Retinal pigment epithelial cell (primary cell): Measurements from ENCODE around the gene PPA1.
A peak's percentile ranks its signal among the peaks of the same experiment; 100 is the strongest.

ENCODE experiments used
- DNase-seq: peaks from one replicate; pipeline ENCODE4 v3.0.0-alpha.2; 2010; ENCODE audit warnings: low read depth
- H3K4me3 ChIP-seq: 2 replicates; pipeline ENCODE4 v1.5.1; 2011; ENCODE audit warnings: mild to moderate bottlenecking, low read length, control low read depth, moderate library complexity
- TF ChIP-seq, protein P1 (sequence below): conservative IDR thresholded peaks from 2 replicates; pipeline ENCODE4 v1.5.1; 2011; ENCODE audit warnings: low read depth, low read length, control low read depth, inconsistent platforms

Gene PPA1

GRCh38 chr10:70233109-70233938 is at the start of gene PPA1:
Gene PPA1 (minus strand): TSS chr10:70233429. CDS start chr10:70233327, 102 bp downstream.
- H3K4me3 ChIP-seq, result peak within 1 kb of the TSS; percentile 88
- TF ChIP-seq, protein P1, sequence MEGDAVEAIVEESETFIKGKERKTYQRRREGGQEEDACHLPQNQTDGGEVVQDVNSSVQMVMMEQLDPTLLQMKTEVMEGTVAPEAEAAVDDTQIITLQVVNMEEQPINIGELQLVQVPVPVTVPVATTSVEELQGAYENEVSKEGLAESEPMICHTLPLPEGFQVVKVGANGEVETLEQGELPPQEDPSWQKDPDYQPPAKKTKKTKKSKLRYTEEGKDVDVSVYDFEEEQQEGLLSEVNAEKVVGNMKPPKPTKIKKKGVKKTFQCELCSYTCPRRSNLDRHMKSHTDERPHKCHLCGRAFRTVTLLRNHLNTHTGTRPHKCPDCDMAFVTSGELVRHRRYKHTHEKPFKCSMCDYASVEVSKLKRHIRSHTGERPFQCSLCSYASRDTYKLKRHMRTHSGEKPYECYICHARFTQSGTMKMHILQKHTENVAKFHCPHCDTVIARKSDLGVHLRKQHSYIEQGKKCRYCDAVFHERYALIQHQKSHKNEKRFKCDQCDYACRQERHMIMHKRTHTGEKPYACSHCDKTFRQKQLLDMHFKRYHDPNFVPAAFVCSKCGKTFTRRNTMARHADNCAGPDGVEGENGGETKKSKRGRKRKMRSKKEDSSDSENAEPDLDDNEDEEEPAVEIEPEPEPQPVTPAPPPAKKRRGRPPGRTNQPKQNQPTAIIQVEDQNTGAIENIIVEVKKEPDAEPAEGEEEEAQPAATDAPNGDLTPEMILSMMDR, result peak; percentile 29
- peak; percentile 75 for DNase-seq

DNA sequence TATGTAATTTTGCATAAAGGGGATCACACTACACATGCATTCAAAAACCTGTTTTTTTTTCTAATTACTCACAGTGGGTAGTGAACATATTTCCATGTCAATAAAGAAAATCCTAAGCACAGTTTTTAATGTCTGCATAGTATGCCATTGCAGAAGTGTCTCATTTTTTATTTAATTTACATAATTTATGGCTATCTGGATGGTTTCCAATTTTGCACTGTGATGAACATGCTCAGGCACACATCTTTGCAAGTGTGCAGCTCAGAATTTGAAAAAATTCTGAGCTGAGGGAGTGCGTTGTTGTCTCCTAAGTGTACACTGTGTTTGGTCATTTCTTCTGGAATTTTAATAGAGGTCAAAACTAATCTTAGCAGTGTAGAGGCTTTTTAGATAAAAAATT is 48.4 kb upstream of the PPA1 start:
- TF ChIP-seq, protein P1, result no peak
- no peak overlapping the region for H3K4me3 ChIP-seq
- no peak for DNase-seq

DNA sequence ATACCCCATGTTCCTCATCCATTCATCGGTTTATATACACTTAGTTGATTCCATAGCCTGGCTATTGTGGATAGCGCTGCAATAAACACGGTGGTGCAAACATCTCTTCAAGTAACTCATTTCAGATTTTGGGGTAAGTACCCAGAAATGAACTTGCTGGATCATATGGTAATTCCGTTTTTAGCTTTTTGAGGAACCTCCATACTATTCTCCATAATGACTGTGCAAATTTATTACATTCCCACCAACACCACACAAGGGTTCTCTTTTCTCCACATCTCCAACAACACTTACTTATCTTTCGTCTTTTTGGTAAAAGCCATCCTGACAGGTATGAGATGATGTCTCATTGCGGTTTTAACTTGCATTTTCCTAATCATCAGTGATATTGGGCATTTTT is 46.9 kb upstream of the PPA1 start:
- no peak for DNase-seq
- H3K4me3 ChIP-seq, result no peak overlapping the region
- TF ChIP-seq, protein P1, result no peak

DNA sequence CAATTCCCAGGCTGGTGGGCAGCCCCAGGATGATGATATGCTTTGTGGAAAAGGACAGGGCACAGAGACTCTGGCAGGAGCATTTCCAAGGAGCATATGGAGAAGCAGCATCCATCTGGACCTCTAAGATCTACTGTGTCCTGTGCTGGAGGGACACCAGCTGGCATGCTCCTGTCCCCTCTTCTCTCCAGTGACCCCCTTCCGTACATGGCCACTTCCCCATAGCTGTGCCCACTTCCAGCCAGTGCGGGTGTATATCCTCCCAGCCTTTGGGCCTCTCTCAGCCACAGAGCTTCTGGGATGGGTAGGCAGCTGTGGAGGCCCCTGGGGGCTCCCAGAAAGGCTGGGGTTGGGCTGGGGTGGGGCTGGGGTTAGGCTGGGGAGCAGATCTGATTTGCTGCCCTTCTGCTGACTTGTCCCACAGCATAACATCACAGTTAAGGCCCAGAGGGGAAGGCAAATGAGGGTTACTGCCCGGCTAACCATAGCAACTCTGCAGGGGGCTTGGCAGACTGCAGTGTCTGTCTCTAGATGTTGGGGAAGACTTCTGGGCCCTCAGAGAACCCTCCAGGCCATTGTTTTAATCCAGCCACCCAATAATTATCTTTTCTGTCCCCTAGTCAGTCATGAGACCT is 44.3 kb upstream of the PPA1 start:
- TF ChIP-seq, protein P1, result no peak

DNA sequence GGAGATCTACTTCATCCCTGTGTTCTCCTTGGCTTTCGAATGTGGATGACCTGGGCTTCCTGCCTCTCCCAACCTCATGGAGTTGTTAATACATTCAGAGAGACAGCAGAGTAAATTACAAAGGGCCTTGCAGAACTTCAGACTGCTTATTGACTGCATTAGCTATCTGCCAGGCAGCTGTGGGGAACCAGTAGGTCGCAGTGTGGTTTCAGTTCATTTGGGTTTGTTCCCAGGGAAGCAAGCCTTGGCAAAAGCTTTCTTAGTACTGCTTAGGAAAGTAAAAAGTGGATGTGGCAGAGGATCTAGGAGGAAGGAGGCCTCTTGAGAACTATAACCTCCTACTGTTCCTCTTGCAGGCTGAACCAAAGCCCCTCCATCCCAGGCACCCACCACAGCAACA is 41.4 kb upstream of the PPA1 start:
- TF ChIP-seq, protein P1, result no peak
- no peak for DNase-seq
- H3K4me3 ChIP-seq, result no peak overlapping the region

More for the DNA sequence above, 44.3 kb upstream of the PPA1 start:
- H3K4me3 ChIP-seq, result no peak overlapping the region
- DNase-seq, result no peak

DNA sequence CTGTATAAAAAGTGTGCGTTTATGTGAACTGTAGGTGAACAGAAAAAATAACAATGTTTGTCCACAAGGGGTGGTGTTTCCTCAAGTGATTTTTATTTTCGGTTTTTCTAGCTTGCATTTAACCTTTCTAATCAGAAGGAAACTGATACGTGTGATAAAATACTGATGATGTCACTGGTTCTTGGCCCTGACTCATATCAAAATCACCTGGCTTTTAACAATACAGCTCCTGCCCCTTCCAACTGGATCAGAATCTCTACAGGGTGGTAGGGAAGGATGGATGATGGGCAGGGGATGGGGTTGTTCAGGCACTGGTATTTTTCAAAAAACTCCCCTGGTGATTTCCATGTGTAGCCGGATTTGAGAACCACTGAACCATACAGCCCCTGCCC is 39.7 kb upstream of the PPA1 start:
- no peak for DNase-seq
- TF ChIP-seq, protein P1, result peak; percentile 50
- no peak overlapping the region for H3K4me3 ChIP-seq
